ENCODE measurements around the gene AP2B1.

GRCh38 chr17:35588196-35588920, 1.2 kb downstream of the AP2B1 start:
- TF ChIP-seq TCF12 (IDR thresholded peaks at IDR 0.05; ENCODE audit: low read depth), result no peak
- TF ChIP-seq CEBPB (IDR thresholded peaks at IDR 0.05), result no peak
- no peak for TF ChIP-seq RAD21 (IDR thresholded peaks at IDR 0.05; ENCODE audit: low read depth)
- no peak for TF ChIP-seq TAF1 (IDR thresholded peaks at IDR 0.05; ENCODE audit: low read depth)
- TF ChIP-seq EGR1 (IDR thresholded peaks at IDR 0.05), result no peak
- TF ChIP-seq EP300 (IDR thresholded peaks at IDR 0.05; ENCODE audit: borderline replicate concordance), result no peak
- TF ChIP-seq REST (IDR thresholded peaks at IDR 0.05; ENCODE audit: low read depth), result no peak
- no peak for TF ChIP-seq YY1 (IDR thresholded peaks at IDR 0.05; ENCODE audit: low read depth)
- TF ChIP-seq MAX (IDR thresholded peaks at IDR 0.05), result no peak
- TF ChIP-seq FOXM1 (IDR thresholded peaks at IDR 0.05; ENCODE audit: borderline replicate concordance, low read depth), result no peak

All from Ishikawa (cell line).